HepG2 (cell line): ENCODE results near the gene ARHGEF40. TPM values are rescaled to one million over a fixed set of nuclear protein-coding genes. Genes with fewer than 3 reads are reported as not detected.
A peak's percentile ranks its signal among the peaks of the same experiment; 100 is the strongest.

Experiments used
- EED ChIP-seq: sonication (generic); formaldehyde crosslinking; IDR thresholded peaks from 2 replicates; pipeline ENCODE4 v1.5.0; 2020; ENCODE audit warnings: mild to moderate bottlenecking, missing genetic modification reagents
- FIP1L1 ChIP-seq: fragments of 200-400 bp; formaldehyde crosslinking; IDR thresholded peaks from 2 replicates; pipeline ENCODE4 v1.6.1; 2018; ENCODE audit warnings: low read depth, mild to moderate bottlenecking, low read length, moderate library complexity, borderline replicate concordance; ENCODE audit not compliant: insufficient read depth
- HNRNPH1 ChIP-seq: fragments of 200-400 bp; formaldehyde crosslinking; optimal IDR thresholded peaks from 2 replicates; pipeline ENCODE3; 2017; ENCODE audit warnings: mild to moderate bottlenecking, low read depth, low read length
- IKZF4 ChIP-seq: sonication (generic); formaldehyde crosslinking; IDR thresholded peaks from 2 replicates; pipeline ENCODE4 v1.5.1; 2020; ENCODE audit warnings: borderline replicate concordance, mild to moderate bottlenecking, low read depth, missing genetic modification reagents; ENCODE audit errors: not compliant biosample characterization
- KLF13 ChIP-seq: sonication (generic); formaldehyde crosslinking; IDR thresholded peaks from 2 replicates; pipeline ENCODE4 v1.4.0; 2020; ENCODE audit warnings: mild to moderate bottlenecking, missing genetic modification reagents
- MED1 ChIP-seq: sonication (generic); formaldehyde crosslinking; IDR thresholded peaks from 2 replicates; pipeline ENCODE4 v1.4.0; 2020; ENCODE audit warnings: missing genetic modification reagents
- ONECUT2 ChIP-seq: sonication (generic); formaldehyde crosslinking; IDR thresholded peaks from 2 replicates; pipeline ENCODE4 v1.4.0; 2020; ENCODE audit warnings: missing genetic modification reagents
- PHF21A ChIP-seq: sonication (generic); formaldehyde crosslinking; IDR thresholded peaks from 2 replicates; pipeline ENCODE4 v1.5.0; 2020; ENCODE audit warnings: mild to moderate bottlenecking, missing genetic modification reagents
- RARA ChIP-seq: IDR thresholded peaks from 2 replicates; pipeline ENCODE4 v1.6.1; 2016; ENCODE audit warnings: missing genetic modification reagents, missing compliant biosample characterization
- RFX1 ChIP-seq: fragments of 450-650 bp; IDR thresholded peaks from 2 replicates; pipeline ENCODE4 v1.6.1; 2017
- YY1 ChIP-seq: IDR thresholded peaks from 2 replicates; pipeline ENCODE4 v1.6.1; 2011; ENCODE audit warnings: low read length, low read depth, moderate library complexity, mild to moderate bottlenecking; ENCODE audit not compliant: insufficient read depth, insufficient replicate concordance
- ZFP37 ChIP-seq: sonication (generic); formaldehyde crosslinking; IDR thresholded peaks from 2 replicates; pipeline ENCODE4 v1.4.0; 2020; ENCODE audit warnings: missing genetic modification reagents, borderline replicate concordance
- ZFP90 ChIP-seq: sonication (generic); formaldehyde crosslinking; IDR thresholded peaks from 2 replicates; pipeline ENCODE4 v1.8.0; 2022; ENCODE audit warnings: missing genetic modification reagents, mild to moderate bottlenecking, inconsistent platforms, borderline replicate concordance
- ZNF326 ChIP-seq: sonication (generic); formaldehyde crosslinking; IDR thresholded peaks from 2 replicates; pipeline ENCODE4 v1.4.0; 2020; ENCODE audit warnings: missing genetic modification reagents, borderline replicate concordance
- ZNF34 ChIP-seq: sonication (generic); formaldehyde crosslinking; IDR thresholded peaks from 2 replicates; pipeline ENCODE4 v1.4.0; 2020; ENCODE audit warnings: mild to moderate bottlenecking, missing genetic modification reagents, borderline replicate concordance
- ZNF451 ChIP-seq: sonication (generic); formaldehyde crosslinking; IDR thresholded peaks from 2 replicates; pipeline ENCODE4 v1.5.0; 2020; ENCODE audit warnings: mild to moderate bottlenecking, missing genetic modification reagents
- ZNF552 ChIP-seq: sonication (generic); formaldehyde crosslinking; IDR thresholded peaks from 2 replicates; pipeline ENCODE4 v1.9.0; 2022; ENCODE audit warnings: missing genetic modification reagents, mild to moderate bottlenecking, borderline replicate concordance
- ZNF589 ChIP-seq: sonication (generic); formaldehyde crosslinking; conservative IDR thresholded peaks from 2 replicates; pipeline ENCODE4 v1.8.0; 2022; ENCODE audit warnings: mild to moderate bottlenecking, moderate library complexity, missing genetic modification reagents
- ZNF616 ChIP-seq: sonication (generic); formaldehyde crosslinking; IDR thresholded peaks from 2 replicates; pipeline ENCODE4 v1.5.0; 2020; ENCODE audit warnings: low read depth, mild to moderate bottlenecking, missing genetic modification reagents
- ZNF713 ChIP-seq: sonication (generic); formaldehyde crosslinking; IDR thresholded peaks from 2 replicates; pipeline ENCODE4 v1.4.0; 2020; ENCODE audit warnings: mild to moderate bottlenecking, missing genetic modification reagents
- ZNF792 ChIP-seq: IDR thresholded peaks from 2 replicates; pipeline ENCODE4 v1.6.1; 2016
- ZNF883 ChIP-seq: sonication (generic); formaldehyde crosslinking; IDR thresholded peaks from 2 replicates; pipeline ENCODE4 v1.5.1; 2020; ENCODE audit warnings: mild to moderate bottlenecking, missing genetic modification reagents; ENCODE audit errors: not compliant biosample characterization
- polyA plus RNA-seq, 8 experiments: library from polyadenylated mRNA; depleted of rRNA in 3 of 8; stranded (reverse) in 7 of 8; unstranded in 1 of 8; fragments of >200 nt; fragmentation: Illumina TruSeq in 4 of 8; extraction: Trizol in 4 of 8; gene quantifications; 2 replicates each; pipeline versions ENCODE4 v1.2.1 to v1.2.3, GENCODE V29; 2011 to 2016; ENCODE audit warnings: low read depth in 4 of 8, missing spikeins in 1 of 8, mixed read lengths in 1 of 8; ENCODE audit not compliant: insufficient read depth in 1 of 8
- total RNA-seq, 5 experiments: library from RNA; depleted of rRNA; stranded (reverse); fragments of >200 nt; fragmentation: Illumina TruSeq; extraction: Trizol; gene quantifications; 2 replicates each; pipeline ENCODE4 v1.2.3, GENCODE V29; 2016; ENCODE audit warnings: low read depth in 1 of 5
- TF ChIP-seq, protein P1 (sequence below): IDR thresholded peaks from 2 replicates; pipeline ENCODE4 v1.6.1; 2012; ENCODE audit warnings: inconsistent platforms
- TF ChIP-seq, protein P2 (sequence below): IDR thresholded peaks from 2 replicates; pipeline ENCODE4 v1.6.1; 2016; ENCODE audit warnings: control low read depth
- TF ChIP-seq, protein P3 (sequence below): sonication (generic); formaldehyde crosslinking; IDR thresholded peaks from 2 replicates; pipeline ENCODE4 v1.8.0; 2022; ENCODE audit warnings: missing genetic modification reagents, mild to moderate bottlenecking, inconsistent platforms, borderline replicate concordance
- TF ChIP-seq, protein P4 (sequence below): sonication (generic); formaldehyde crosslinking; IDR thresholded peaks from 2 replicates; pipeline ENCODE4 v1.8.0; 2023; ENCODE audit warnings: mild to moderate bottlenecking, missing genetic modification reagents

The ARHGEF40 gene
- total and polyA plus RNA-seq, 2 of the 13 experiments (the other 11 are each of a cell fraction or from before 2014, with no cell fraction given) = 28.1 to 78.1 TPM

DNA sequence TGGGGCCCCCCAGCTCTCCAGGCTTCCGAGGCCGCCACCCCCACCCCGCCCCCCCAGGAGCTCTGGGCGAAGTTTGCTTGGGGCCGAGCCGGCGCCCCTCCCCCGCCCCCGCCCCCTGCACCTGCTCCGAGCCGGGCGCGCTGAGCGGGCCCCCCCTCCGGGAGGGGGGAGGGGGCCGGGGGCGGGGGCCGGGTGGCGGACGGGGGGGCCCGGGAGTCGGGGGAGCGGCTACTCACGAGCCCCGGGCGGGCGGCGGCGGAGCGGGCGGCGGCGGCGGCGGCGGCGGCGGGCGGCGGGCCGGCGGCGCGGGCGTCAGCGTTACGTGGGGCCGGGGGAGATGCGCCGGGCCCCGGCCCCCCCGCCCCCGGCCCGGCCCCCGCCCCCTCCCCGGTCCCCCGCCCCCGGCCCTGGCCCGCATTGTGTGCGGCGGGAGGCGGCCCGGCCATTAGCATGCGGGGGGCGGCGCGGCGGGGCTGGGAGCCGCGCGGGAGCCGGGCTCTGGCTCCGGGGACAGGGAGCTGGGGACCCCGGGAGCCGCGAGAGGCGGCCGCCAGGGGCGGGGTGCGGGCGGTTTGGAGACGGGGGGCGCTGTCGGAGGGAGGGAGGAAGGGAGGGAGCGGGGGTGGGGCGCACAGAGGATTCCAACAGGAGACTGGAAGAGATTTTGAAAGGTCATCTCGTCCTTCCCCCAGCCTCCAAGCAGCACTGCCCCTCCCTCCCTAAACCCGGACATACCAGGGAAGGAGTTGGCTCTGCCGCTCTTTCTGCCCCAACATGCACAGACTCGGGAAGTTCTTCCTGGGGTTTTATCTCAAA is 28.2 kb downstream of the ARHGEF40 start, which contains the start of gene ZNF219 (continued):
- TF ChIP-seq FIP1L1 = no peak
- no peak for TF ChIP-seq EED
- TF ChIP-seq, protein P1, sequence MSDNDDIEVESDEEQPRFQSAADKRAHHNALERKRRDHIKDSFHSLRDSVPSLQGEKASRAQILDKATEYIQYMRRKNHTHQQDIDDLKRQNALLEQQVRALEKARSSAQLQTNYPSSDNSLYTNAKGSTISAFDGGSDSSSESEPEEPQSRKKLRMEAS = no peak
- TF ChIP-seq ZFP37 (CRISPR knock-in tag) = no peak
- TF ChIP-seq, protein P2, sequence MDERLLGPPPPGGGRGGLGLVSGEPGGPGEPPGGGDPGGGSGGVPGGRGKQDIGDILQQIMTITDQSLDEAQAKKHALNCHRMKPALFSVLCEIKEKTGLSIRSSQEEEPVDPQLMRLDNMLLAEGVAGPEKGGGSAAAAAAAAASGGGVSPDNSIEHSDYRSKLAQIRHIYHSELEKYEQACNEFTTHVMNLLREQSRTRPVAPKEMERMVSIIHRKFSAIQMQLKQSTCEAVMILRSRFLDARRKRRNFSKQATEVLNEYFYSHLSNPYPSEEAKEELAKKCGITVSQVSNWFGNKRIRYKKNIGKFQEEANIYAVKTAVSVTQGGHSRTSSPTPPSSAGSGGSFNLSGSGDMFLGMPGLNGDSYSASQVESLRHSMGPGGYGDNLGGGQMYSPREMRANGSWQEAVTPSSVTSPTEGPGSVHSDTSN (CRISPR knock-in tag) = no peak
- TF ChIP-seq YY1 = peak; percentile 67
- TF ChIP-seq MED1 = no peak
- TF ChIP-seq HNRNPH1 = no peak
- TF ChIP-seq PHF21A (CRISPR knock-in tag) = no peak
- TF ChIP-seq ZNF792 = peak; percentile 26; the same call in 1 of the 2 replicates
- TF ChIP-seq IKZF4 (CRISPR knock-in tag) = no peak
- no peak for TF ChIP-seq ZNF713 (CRISPR knock-in tag)
- TF ChIP-seq RARA (CRISPR knock-in tag) = peak; percentile 32; the same call in 1 of the 2 replicates
- TF ChIP-seq, protein P3, sequence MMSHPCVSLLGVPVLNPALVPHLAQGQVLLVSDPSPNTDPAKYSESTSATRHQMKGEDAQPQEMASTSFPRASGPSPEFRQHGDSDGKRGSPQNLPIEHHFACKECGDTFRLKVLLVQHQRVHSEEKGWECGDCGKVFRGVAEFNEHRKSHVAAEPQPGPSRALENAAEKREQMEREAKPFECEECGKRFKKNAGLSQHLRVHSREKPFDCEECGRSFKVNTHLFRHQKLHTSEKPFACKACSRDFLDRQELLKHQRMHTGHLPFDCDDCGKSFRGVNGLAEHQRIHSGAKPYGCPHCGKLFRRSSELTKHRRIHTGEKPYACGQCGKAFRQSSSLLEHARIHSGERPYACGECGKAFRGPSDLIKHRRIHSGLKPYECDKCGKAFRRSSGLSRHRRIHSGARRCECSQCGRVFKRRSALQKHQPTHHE (CRISPR knock-in tag) = no peak
- no peak for TF ChIP-seq ZNF616
- TF ChIP-seq ZNF451 (CRISPR knock-in tag) = no peak
- no peak for TF ChIP-seq ONECUT2 (CRISPR knock-in tag)
- TF ChIP-seq ZNF34 (CRISPR knock-in tag) = no peak
- TF ChIP-seq ZFP90 = no peak
- no peak for TF ChIP-seq ZNF552 (CRISPR knock-in tag)
- no peak for TF ChIP-seq KLF13
- no peak for TF ChIP-seq ZNF326
- no peak for TF ChIP-seq ZNF883 (CRISPR knock-in tag)
- no peak for TF ChIP-seq RFX1
- TF ChIP-seq, protein P4, sequence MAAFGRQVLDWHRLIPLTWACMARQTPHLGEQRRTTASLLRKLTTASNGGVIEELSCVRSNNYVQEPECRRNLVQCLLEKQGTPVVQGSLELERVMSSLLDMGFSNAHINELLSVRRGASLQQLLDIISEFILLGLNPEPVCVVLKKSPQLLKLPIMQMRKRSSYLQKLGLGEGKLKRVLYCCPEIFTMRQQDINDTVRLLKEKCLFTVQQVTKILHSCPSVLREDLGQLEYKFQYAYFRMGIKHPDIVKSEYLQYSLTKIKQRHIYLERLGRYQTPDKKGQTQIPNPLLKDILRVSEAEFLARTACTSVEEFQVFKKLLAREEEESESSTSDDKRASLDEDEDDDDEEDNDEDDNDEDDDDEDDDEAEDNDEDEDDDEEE (CRISPR knock-in tag) = no peak
- TF ChIP-seq ZNF589 (CRISPR knock-in tag) = no peak
